Hypothalamus (tissue), 51 donors: ENCODE measurements around the gene LOXHD1.

Experiments used
- DNase-seq, 51 donors: peaks; one replicate each; lab custom pipeline; 2025; lab: John Stamatoyannopoulos, UW

The LOXHD1 gene

DNA sequence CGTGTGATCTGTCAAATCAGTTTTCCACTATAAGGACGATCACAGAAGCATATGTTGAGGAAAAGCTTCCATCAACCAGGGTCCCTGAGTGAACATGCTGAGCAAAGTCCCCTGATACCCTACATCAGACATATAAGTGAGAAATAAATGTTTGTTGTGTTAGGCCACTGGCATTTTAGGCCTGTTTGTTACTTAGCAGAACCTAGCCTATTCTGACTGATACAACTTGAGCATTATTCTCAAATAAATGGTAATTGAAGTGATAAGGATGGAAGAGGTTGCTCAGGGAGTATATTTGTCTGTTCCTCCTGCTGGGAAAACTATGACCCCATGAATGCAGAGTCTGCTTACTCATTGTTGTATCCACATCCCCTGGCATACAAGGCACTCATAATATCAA is 106.4 kb downstream of the LOXHD1 start:
- no peak for DNase-seq

DNA sequence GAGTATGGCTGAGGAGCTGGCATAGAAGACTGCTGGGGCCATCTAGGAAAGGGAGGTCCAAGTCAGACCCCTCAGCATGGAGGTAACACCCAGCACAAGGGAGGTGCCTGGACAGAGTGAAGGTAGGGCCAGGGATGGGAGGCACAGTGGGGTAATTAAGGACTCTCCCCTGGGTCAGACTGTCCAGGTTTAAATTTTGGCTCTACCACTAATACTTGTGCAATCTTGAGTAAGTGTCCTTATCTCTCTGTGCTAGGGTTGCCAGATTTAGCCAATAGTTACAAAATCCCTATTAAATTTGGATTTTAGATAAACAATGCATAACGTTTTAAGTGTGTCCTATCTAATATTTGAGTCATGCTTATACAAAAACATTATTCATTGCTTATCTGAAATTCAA is 109.5 kb downstream of the LOXHD1 start:
- no peak for DNase-seq

DNA sequence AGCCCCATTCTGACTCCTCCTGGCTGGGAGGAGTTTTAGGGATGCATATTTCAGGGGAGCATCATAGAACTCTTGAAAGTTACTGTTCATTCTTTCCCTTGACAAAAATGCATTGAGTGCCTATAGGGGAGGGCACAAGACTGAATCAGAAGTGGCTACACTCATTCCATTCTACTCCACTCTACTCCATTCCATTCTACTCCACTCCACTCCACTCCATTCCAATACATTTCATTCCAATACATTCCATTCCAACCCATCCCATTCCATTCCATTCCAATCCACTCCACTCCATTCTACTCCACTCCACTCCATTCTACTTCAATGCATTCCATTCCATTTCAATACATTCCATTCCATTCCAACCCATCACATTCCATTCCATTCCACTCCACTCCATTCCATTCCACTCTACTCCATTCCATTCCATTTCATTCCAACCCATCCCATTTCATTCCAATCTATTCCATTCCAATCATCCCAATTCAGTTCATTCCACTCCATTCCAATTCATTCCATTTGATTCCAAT is 110.8 kb downstream of the LOXHD1 start:
- no peak for DNase-seq

DNA sequence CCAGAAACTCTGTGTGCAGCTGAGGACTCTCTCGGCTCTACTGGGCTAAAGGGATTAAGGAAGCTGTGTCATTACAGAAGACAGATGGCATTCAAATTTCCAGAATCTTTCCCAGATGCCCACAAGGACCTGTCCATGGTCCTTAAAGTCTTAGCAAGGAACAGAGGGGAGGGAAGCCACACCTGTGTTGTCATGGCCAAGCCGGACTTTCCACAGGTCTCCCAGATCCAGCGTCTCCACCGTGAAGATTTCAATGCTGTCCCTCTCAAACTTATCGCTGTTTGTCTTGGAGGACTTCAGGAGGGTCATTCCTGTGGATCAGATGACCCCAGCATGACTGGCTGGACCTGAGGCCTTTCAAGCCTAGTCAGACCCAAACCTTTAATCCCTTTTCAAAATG is 114.5 kb downstream of the LOXHD1 start:
- DNase-seq = no peak

DNA sequence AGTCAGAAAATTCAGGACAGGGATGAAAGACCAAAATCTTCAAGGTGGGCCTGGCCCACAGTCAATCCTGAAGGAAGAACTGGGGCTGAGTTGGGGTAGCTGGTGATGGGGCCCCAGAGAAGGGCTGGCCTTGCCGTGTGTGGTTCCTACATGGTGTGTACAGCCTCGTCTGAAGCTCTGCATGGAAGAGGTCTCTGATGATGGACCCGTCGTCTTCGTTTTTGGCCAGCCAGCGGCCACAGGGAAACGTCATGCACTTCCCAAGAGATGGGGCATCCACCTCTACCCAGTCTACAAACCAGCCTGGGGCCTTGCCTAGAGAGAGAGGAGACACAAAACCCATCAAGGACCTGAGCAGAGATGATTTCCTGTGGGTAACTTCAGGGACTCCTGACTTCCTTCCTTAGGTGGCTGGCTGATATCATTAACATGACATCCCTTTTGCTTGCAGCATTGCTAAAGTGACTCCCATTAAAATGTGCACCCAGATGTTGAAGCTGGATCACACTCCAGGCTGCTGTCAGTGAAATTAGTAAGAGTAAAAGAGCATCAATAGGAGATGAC is 115.3 kb downstream of the LOXHD1 start:
- DNase-seq = no peak

DNA sequence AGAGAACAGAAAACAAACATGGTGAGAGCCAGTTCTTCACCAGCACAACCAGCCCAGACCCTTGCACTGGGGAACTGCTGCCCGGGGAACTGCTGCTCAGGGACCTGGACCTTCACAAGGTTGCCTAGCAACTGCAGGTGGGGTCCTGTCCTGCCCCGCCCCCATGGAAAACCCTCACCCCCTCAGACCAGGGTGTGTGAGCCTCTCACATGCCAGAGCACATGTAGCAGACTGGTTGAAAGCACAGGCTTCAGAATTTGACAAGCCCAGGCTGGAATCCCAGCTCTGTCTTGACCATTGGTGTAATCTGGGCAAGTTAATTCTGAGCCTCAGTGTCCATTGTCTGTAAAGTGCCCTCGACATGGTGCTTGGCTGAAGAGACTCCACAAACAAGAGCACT is 118.6 kb downstream of the LOXHD1 start:
- DNase-seq = no peak

DNA sequence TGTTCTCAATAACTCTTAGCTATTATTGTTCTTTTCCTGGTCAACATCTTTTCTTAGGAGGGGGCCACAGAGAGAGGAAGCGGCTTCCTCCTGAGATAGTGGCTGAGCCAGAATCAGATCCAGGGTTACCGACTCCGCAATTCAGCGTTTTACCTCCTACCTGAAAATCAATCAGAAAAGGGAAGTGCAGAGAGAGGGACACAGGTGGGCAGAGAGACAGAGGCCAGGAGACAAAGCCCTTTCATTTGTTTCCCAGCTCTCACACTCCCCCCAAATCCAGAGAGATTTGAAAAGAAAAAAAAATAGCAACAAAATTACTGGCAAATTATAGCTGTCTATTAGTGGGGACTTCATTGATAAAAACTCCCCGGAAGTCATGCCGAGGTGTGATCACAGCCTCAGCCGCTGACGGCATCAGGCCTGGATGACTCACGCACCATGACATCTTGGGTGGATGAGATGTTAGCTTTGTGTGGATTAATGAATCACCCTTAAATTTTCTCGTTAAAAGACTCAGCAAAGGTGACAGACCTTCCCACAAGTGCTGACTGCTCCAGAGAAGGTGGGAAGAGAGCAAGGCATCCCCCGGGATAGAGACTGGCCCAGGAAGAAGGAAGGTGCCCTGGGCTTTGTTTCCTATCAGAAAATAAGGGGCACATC is 120.7 kb downstream of the LOXHD1 start:
- peak in 5 of 51 donors; percentile 6 to 40 (median 27) for DNase-seq

DNA sequence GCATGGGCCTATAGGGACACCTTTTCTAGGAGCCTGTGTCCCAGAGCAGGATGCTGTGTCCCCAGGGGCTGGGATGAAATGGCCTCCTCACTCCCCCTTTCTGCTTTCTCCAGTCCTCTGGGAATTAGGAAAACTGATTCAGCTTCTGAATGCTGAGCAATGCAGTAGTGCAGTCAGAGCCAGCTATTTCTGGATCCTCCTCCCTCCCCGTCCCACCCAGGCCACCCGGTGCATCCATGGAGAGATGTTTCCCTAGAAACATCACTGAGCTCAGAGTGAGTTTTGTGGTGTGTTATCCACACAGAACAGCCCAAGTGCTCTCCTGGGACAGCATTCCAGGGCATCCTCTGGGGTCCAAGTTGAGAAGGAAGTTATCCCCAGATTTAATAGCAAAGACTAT is 125.5 kb downstream of the LOXHD1 start:
- peak in 4 of 51 donors; percentile 10 to 56 (median 24) for DNase-seq

DNA sequence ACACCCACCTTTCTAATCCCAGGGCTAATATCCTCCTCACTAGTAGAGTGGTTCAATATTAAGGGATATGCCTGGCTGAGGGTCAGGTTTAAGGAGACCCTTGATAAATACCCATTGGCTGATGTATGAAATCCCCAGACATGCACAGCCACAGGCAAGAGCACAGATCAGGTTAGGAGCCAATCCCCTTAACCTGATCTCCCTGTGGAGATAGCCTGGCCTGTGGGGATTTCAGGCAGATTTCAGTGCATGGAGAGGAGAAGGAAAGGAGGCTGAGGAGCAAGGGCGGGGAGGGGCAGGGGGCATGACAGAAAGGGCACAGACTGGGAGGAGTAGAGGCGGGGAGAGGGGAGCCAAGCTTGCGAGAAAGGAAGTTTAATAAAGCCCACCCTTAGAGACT is 129.0 kb downstream of the LOXHD1 start:
- no peak for DNase-seq

DNA sequence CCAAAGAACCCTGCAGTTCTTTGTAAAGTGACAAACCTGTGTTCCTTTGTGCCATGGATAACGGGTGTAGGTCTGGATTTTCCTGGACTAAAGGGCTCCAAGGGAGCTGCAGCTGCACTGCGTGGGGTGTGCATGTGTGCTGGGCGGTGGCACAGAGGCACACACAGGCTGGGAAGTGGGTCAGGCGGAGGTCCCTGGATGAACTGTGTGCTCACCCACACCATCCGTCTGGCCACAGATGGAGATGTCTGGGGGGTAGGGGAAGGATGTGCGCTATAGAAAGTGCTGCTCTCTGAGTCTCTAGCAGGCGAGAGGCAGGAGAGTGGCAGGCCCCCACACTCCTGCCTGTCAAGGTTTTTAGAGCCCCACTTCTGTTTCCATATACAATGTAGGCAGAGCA is 137.2 kb downstream of the LOXHD1 start:
- no peak for DNase-seq

DNA sequence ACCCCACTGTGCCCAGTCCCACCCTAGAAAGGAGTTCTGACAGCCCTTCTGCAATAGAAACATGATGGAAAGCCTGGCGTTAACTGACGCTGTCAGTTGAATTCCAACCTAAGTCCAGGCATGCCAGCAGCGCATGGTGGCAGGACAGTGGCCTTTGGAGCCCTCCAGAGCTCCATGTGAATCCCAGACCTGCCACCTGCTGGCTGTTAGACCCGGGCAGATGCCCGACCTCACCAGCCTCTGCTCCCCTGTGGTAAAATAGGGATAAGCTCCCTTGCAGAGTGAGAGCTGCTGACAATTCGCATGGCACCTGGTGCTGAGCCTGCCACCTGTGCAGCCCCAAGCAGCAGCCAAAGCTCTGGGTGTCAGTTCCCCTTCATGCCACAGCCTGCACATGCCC is 138.6 kb downstream of the LOXHD1 start:
- no peak for DNase-seq

DNA sequence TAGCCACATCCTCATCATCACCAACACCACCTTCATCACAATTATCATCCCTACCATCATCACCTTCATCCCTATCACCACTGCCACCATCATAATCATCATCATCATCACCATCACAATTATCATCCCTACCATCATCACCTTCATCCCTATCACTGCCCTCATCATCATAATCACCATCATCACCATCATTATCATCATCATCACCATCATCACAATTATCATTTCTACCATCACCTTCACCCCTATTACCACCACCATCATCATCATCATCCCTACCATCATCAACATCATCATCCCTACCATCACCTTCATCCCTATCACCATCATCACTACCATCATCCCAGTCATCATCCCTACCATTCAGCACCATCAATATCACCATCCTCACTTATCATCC is 140.5 kb downstream of the LOXHD1 start:
- DNase-seq = no peak

DNA sequence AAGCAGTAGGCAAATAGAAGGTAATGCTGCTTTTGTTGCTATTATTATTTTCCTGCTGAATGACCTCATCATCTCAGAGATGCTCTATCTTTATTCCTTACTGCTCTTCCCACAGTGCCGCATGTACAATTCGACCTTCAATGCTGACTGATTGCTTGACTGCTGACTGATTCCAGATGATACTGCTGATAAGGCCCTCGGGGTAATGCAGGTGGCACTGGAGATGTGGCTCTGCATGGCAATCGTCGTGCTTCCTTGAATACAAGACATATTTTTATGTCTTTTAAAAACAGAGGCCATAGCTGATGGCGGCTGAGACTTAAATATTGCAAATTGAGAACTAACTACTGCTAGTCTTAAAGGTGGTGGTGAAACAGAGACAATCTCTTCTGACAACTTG is 146.6 kb downstream of the LOXHD1 start:
- no peak for DNase-seq

DNA sequence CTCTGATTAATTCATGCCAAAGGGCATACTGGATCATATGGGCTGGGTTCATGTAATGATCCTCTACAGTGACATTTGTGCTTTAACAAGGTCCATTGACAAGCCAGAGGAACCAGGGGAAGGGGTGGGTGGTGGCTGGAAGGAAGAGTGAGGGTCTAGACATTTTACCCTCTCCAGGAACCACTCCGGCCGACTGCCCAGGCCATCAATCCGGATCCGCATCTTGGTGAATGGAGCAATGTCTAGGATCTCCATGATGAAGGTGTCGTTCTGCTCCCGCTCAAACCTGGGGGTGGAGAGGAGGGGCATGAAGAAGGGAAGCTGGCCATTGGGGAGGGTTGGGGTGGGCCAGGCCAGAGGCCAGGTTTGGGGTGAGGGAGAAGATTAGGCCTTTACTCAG is 147.5 kb downstream of the LOXHD1 start:
- no peak for DNase-seq

DNA sequence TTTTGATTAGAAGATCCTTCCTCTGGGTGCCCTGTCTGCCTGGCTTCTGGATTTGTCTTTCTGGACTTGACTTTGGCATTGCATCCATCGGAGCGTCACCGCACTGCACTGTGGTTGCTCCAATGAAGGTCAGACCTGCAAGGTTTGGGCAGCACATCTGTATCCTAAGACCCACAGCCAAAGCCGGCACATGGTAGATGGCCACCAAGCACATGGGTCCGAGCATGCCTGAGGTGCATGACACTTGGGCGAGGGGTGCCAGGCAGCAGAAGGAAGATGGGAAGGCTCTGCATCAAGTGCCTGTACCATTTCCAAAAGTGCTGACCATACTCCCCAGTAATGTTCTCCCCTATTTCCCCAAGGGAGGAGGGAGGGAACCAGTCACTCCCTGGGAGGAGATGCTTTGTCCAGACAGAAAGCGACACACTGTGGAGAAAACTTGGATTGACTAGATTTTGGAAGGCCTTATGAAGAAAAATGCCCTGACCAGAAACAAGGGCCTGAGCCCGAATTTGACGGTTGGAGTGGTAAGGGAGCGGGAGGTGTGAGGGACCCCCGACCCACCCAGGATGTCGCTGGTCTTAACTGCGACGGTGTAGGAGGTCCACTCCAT is 149.9 kb downstream of the LOXHD1 start:
- no peak for DNase-seq

DNA sequence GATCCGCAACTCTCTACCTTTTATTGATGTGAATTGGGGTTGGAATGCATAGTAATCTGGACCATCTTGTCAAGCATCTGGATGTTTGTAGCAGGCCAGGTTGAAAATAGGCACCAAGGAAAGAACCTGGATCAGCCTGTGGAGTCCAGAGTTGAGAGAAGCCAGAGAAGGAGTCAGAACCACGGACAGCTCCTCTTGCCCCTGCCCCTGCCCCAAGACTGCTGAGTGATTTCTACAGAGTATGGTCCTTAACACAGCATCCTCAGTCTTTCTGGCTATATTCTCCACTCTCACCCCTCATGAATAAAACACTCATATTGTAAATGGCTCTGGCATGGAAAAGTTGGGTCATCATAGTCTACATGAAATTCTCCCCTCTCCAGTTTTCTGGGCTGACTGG is 154.6 kb downstream of the LOXHD1 start:
- DNase-seq = no peak

DNA sequence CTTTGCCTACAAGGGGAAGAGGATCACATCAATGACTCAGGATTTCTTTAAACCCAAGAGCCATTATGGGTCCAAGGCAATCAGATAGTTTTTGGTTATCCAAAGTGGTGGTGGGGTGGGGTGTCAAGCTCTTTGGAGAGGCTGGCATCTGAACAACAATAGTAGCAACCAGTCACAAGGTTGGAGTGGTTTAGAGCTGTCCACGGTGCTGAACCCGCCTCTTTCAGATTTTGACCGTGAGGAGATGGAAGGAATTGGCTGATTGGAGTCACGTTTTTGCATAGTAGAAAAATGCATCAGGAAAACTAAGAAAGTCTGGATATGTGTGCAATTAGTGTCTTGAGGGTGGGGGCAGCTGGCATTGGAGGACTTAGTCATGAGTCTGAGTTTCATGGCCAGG is 159.9 kb downstream of the LOXHD1 start:
- DNase-seq = peak in 1 of 51 donors; percentile 8

DNA sequence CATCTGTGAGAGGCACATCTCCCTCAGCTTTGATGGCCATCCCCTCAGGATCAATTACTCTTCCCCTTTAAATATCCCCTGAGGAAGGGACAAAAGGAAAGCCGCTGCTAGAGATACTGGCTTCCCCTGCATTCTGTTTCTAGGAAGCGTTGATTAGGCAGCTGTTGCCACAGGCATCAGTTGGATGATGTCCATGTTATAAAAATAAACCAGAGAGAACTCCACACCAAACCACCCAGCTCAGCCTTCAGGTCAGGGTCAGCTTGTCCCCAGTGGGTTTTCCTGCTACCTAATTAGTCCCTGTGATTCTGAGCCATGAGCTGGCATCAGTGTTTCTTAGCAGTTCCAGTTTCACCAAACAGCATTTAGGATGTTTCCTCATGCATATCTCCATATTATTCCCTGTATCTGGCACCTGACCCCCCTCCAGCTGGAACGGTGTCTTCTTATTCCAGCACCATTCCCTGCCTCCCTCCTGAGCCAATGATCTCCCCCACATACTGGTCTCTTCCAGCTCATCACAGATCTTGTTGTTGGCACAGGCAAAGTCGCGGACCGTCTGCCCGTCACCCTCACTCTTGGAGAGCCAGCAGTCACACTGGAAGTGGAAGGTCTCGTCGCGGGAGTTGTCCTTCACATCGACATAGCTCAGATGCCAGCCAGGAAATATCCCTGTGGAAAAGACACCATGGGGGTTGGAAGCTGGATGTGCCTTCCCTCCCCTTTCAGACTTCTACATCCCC is 168.4 kb downstream of the LOXHD1 start:
- no peak for DNase-seq

DNA sequence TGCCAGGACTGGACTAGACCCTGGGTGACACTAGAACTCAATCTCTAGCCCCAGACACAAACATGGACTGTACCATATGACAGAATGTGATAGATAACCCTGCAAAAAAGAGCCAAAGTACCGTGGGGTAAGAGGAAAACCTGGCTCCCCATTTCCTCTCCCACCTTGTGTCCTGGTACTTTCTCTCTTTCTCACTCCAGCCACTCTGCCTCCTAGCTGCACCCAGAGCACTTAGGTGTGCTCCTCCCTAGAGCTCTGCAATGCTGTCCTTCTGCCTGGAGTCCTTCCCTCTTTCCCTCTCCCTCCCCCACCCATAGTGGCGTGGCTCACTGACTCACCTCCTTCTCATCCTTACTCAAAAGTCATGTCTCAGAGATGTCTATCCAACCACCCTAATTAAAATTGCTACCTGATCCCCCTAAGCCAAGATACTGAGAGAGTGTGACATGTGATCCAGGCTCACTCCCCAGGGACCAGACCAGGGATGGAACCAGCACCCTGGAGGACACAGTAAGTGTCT is 171.3 kb downstream of the LOXHD1 start:
- DNase-seq = no peak

DNA sequence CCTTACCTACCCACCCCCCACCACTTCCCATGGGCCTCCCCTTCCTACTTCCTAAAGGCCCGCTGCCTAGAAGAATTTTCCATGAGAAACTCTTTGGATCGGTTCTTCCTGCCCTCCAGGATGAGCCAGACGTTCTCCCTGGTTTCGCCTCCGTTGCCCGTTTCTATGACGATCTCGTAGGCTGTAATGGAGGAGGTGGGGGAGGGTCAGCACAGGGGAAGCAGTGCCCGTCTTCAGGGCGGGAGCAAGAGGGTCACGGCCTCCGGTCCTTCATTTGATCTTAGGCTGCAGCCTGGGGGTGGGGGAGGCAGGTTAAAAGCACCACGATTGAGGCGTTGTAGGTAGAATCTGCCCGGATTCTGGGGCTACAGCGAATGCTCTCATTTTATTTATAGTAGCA is 172.0 kb downstream of the LOXHD1 start:
- DNase-seq = peak in 2 of 51 donors; percentile 4 to 23

DNA sequence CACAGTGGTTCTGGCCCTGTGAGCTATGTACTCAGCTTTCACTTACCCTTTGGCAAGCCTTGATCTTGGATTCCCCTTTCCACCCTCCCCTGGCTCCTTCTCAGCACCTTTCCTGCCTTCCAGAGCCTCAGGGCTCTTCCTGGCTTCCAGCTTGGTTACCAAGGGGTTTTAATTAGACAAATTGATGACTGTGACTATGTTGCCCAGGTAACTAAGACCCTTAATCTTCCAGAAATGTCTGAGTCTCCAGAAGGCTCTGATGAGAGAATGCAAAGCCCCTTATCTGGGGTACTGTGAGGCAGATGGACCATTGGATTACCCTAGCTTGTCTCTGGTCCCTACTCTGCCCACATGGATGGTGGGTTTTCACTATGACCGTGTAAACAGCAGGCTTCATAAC is 174.2 kb downstream of the LOXHD1 start:
- no peak for DNase-seq
